Tibial nerve (tissue), 4 donors: ENCODE measurements around the gene AQP3.

Source experiments
- CTCF ChIP-seq, 5 experiments: fragments of 200-600 bp in 3 of 5; fragments of 450-650 bp in 2 of 5; sonication (generic) in 3 of 5; IDR thresholded peaks; one replicate each; pipeline ENCODE4 v1.5.1; 2016 to 2019; ENCODE audit warnings: antibody characterized with exemption in 5 of 5, mild to moderate bottlenecking in 3 of 5, moderate library complexity in 2 of 5
- EP300 ChIP-seq, 2 donors: sonication (generic); formaldehyde crosslinking; IDR thresholded peaks; one replicate each; pipeline ENCODE4 v1.6.1; 2017; ENCODE audit warnings: antibody characterized with exemption in 2 of 2, mild to moderate bottlenecking in 1 of 2
- POLR2A ChIP-seq, 2 donors: fragments of 450-650 bp; IDR thresholded peaks; one replicate each; pipeline ENCODE4 v1.6.1; 2017; ENCODE audit warnings: antibody characterized with exemption in 2 of 2, mild to moderate bottlenecking in 2 of 2, moderate library complexity in 2 of 2

GRCh38 chr9:33443047-33443446 is 4.3 kb downstream of the AQP3 start:
- TF ChIP-seq CTCF (IDR thresholded peaks at IDR 0.05) (no peak), EP300 (IDR thresholded peaks at IDR 0.05) (no peak), POLR2A (IDR thresholded peaks at IDR 0.05) (no peak)
